Thyroid gland (tissue), 4 donors: ENCODE measurements around the gene CDHR1.

Experiments
- CTCF ChIP-seq, 6 experiments: fragments of 200-600 bp in 3 of 6; fragments of 450-650 bp in 3 of 6; sonication (generic) in 3 of 6; IDR thresholded peaks; one replicate each; pipeline ENCODE4 v1.5.1; 2016 to 2019; ENCODE audit warnings: antibody characterized with exemption in 6 of 6, mild to moderate bottlenecking in 2 of 6, inconsistent platforms in 1 of 6, moderate library complexity in 1 of 6
- POLR2A ChIP-seq, 2 donors: fragments of 450-650 bp; IDR thresholded peaks; one replicate each; pipeline ENCODE4 v1.6.1; 2017; ENCODE audit warnings: antibody characterized with exemption in 2 of 2, mild to moderate bottlenecking in 2 of 2, moderate library complexity in 1 of 2

DNA sequence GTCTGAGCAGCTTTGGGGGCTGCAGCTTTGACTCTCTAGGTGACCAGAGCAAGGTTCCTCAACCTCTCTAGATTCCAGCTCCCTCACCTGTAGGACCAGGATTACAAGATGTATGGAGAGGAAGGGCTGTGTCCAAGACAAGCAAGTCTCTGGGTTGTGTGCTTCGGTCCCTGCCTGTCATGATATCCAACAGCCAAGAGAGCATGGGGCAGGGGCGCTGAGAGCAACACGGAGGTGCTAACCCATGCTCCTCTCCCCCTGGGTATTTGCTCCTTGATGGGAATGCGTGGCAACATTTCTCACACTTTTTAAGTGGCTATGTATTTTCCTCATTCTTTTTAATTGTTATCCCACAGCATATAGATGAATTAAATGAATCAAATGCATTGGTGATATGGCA is 10.3 kb downstream of the CDHR1 start:
- TF ChIP-seq CTCF (IDR thresholded peaks at IDR 0.05) (no peak), POLR2A (IDR thresholded peaks at IDR 0.05) (no peak)
